BLaER1 treated with 17β-estradiol and CSF1 and Interleukin-3, amounts not matched to agents 10 nM and 100 nM (cell line): Measurements from ENCODE around the gene TRAPPC2B.

Experiments
- H3K27ac ChIP-seq, 11 experiments: shearing (Covaris generic); formaldehyde crosslinking; 2 replicates each; pipeline ENCODE4 v1.8.1; 2022
- H3K27me3 ChIP-seq, 11 experiments: shearing (Covaris generic); formaldehyde crosslinking; 2 replicates each; pipeline ENCODE4 v1.8.1; 2022
- H3K36me3 ChIP-seq, 11 experiments: shearing (Covaris generic); formaldehyde crosslinking; 2 replicates each; pipeline ENCODE4 v1.8.1; 2022
- H3K4me1 ChIP-seq, 10 experiments: shearing (Covaris generic); formaldehyde crosslinking; 2 replicates each; pipeline ENCODE4 v1.8.1; 2022
- H3K4me2 ChIP-seq, 11 experiments: shearing (Covaris generic); formaldehyde crosslinking; 2 replicates each; pipeline ENCODE4 v1.8.1; 2022
- H3K4me3 ChIP-seq, 10 experiments: shearing (Covaris generic); formaldehyde crosslinking; 2 replicates each; pipeline ENCODE4 v1.8.1; 2022
- H3K9ac ChIP-seq, 11 experiments: shearing (Covaris generic); formaldehyde crosslinking; 2 replicates each; pipeline ENCODE4 v1.8.1; 2022
- H3K9me3 ChIP-seq, 11 experiments: shearing (Covaris generic); formaldehyde crosslinking; replicated peaks in 1 of 11; 2 replicates each; pipeline ENCODE4 v1.8.1; 2022
- H4K20me1 ChIP-seq, 11 experiments: shearing (Covaris generic); formaldehyde crosslinking; 2 replicates each; pipeline ENCODE4 v1.8.1; 2022
- Cebpa-rat ChIP-seq, 11 experiments: shearing (Covaris generic); IDR thresholded peaks; 2 replicates each; pipeline ENCODE4 v1.8.1; 2022

Gene TRAPPC2B

GRCh38 chr19:57327993-57328392 lies 35.4 kb upstream of the TRAPPC2B start:
- Histone ChIP-seq H4K20me1 (peaks cover 6 to 80% (median 55%) of the 10 kb centered on the region in 11 experiments; a peak in 19 of 22 replicates), H3K4me1 (peaks cover 0 to 14% (median 7%) of the 10 kb centered on the region in 10 experiments; a peak in 11 of 20 replicates), H3K36me3 (peaks cover 75 to 100% (median 88%) of the 10 kb centered on the region in 11 experiments), H3K27ac (no peak overlapping the region), H3K9me3 (peaks cover 0 to 12% (median 0%) of the 10 kb centered on the region in 11 experiments; a peak in 2 of 22 replicates), H3K4me3 (no peak overlapping the region), H3K9ac (no peak overlapping the region), H3K27me3 (peaks cover 0 to 21% (median 11%) of the 10 kb centered on the region in 11 experiments; a peak in 10 of 22 replicates), H3K4me2 (no peak overlapping the region)
- no peak for TF ChIP-seq Cebpa-rat (IDR thresholded peaks at IDR 0.05)

- Histone ChIP-seq H3K4me2 (no peak overlapping the region), H3K36me3 (peaks cover 15 to 46% (median 27%) of the 10 kb centered on the region in 11 experiments), H3K4me1 (peaks cover 0 to 11% (median 9%) of the 10 kb centered on the region in 10 experiments; a peak in 10 of 20 replicates), H3K9ac (no peak overlapping the region), H3K9me3 (no peaks in the 10 kb centered on the region), H3K27me3 (no peaks in the 10 kb centered on the region), H3K27ac (no peak overlapping the region), H3K4me3 (no peak overlapping the region), H4K20me1 (peaks cover 0 to 22% (median 7%) of the 10 kb centered on the region in 11 experiments; a peak in 9 of 22 replicates)
- TF ChIP-seq Cebpa-rat (IDR thresholded peaks at IDR 0.05): no peak
Measured at GRCh38 chr19:57334191-57334590, 29.2 kb upstream of the TRAPPC2B start.

GRCh38 chr19:57338877-57339276 lies 24.5 kb upstream of the TRAPPC2B start:
- no peak for TF ChIP-seq Cebpa-rat (IDR thresholded peaks at IDR 0.05)
- no peak overlapping the region for H3K4me3 ChIP-seq
- H3K27me3 ChIP-seq: no peaks in the 10 kb centered on the region
- no peaks in the 10 kb centered on the region for H3K9me3 ChIP-seq
- peaks cover 0 to 11% (median 9%) of the 10 kb centered on the region in 10 experiments; a peak in 11 of 20 replicates for H3K4me1 ChIP-seq
- H3K27ac ChIP-seq: no peak overlapping the region
- 0 out of 22 replicates have a peak, but pooled peaks cover 0 to 4% (median 0%) of the 10 kb centered on the region in 11 experiments for H4K20me1 ChIP-seq
- peaks cover 0 to 5% (median 0%) of the 10 kb centered on the region in 11 experiments; a peak in 3 of 22 replicates for H3K36me3 ChIP-seq
- H3K4me2 ChIP-seq: peak overlapping the region in 4 of 11 experiments; percentile 4 to 47 (median 32); a peak in 6 of 22 replicates
- H3K9ac ChIP-seq: no peak overlapping the region

GRCh38 chr19:57342582-57342981 lies 20.8 kb upstream of the TRAPPC2B start:
- Histone ChIP-seq H3K4me1 (peaks cover 0 to 11% (median 9%) of the 10 kb centered on the region in 10 experiments; a peak in 11 of 20 replicates), H4K20me1 (no peaks in the 10 kb centered on the region), H3K4me3 (no peak overlapping the region), H3K36me3 (no peaks in the 10 kb centered on the region), H3K9me3 (no peaks in the 10 kb centered on the region), H3K27ac (no peak overlapping the region), H3K4me2 (no peak overlapping the region), H3K9ac (no peak overlapping the region), H3K27me3 (no peaks in the 10 kb centered on the region)
- TF ChIP-seq Cebpa-rat (IDR thresholded peaks at IDR 0.05): no peak

GRCh38 chr19:57348136-57348535 lies 15.2 kb upstream of the TRAPPC2B start:
- no peaks in the 10 kb centered on the region for H3K27me3 ChIP-seq
- H3K4me3 ChIP-seq: no peak overlapping the region
- H3K27ac ChIP-seq: no peak overlapping the region
- H3K9ac ChIP-seq: no peak overlapping the region
- H3K36me3 ChIP-seq: peaks cover 3 to 8% (median 5%) of the 10 kb centered on the region in 11 experiments; a peak in 14 of 22 replicates
- H3K4me1 ChIP-seq: peaks cover 14 to 23% (median 20%) of the 10 kb centered on the region in 10 experiments
- TF ChIP-seq Cebpa-rat (IDR thresholded peaks at IDR 0.05): no peak
- no peak overlapping the region for H3K4me2 ChIP-seq
- peaks cover 0 to 8% (median 0%) of the 10 kb centered on the region in 11 experiments; a peak in 3 of 22 replicates for H4K20me1 ChIP-seq
- H3K9me3 ChIP-seq: no peaks in the 10 kb centered on the region

GRCh38 chr19:57350877-57351805 lies 12.2 kb upstream of the TRAPPC2B start, which contains the start of gene ZNF304:
Gene ZNF304, plus strand, starts transcription at chr19:57351271. Its CDS starts 394 bp downstream, at chr19:57351665.
- Histone ChIP-seq H3K4me1 (peaks cover 20 to 28% (median 25%) of the 10 kb centered on the region in 10 experiments), H3K36me3 (peaks cover 30 to 37% (median 35%) of the 10 kb centered on the region in 11 experiments), H3K4me3 (peak within 1 kb of the TSS; percentile 82 to 98 (median 92)), H4K20me1 (peaks cover 0 to 36% (median 0%) of the 10 kb centered on the region in 11 experiments; a peak in 6 of 22 replicates), H3K27ac (peak within 1 kb of the TSS; percentile 67 to 81 (median 75)), H3K4me2 (peak within 1 kb of the TSS; percentile 90 to 99 (median 98)), H3K9ac (peak within 1 kb of the TSS; percentile 83 to 94 (median 90)), H3K9me3 (no peaks in the 10 kb centered on the region), H3K27me3 (no peaks in the 10 kb centered on the region)
- TF ChIP-seq Cebpa-rat (IDR thresholded peaks at IDR 0.05): no peak

- peak overlapping the region; percentile 90 to 99 (median 98) for H3K4me2 ChIP-seq
- no peak for TF ChIP-seq Cebpa-rat (IDR thresholded peaks at IDR 0.05)
- peak overlapping the region; percentile 67 to 81 (median 75); a peak in 21 of 22 replicates for H3K27ac ChIP-seq
- peaks cover 37 to 44% (median 42%) of the 10 kb centered on the region in 11 experiments for H3K36me3 ChIP-seq
- H4K20me1 ChIP-seq: peaks cover 0 to 36% (median 0%) of the 10 kb centered on the region in 11 experiments; a peak in 6 of 22 replicates
- peak overlapping the region; percentile 83 to 94 (median 90) for H3K9ac ChIP-seq
- peaks cover 20 to 28% (median 25%) of the 10 kb centered on the region in 10 experiments for H3K4me1 ChIP-seq
- H3K9me3 ChIP-seq: no peaks in the 10 kb centered on the region
- no peaks in the 10 kb centered on the region for H3K27me3 ChIP-seq
- H3K4me3 ChIP-seq: peak overlapping the region; percentile 82 to 98 (median 92)
Measured at GRCh38 chr19:57351867-57352266, 11.5 kb upstream of the TRAPPC2B start.

GRCh38 chr19:57355916-57356315 lies 7.4 kb upstream of the TRAPPC2B start:
- Histone ChIP-seq H3K4me1 (peaks cover 15 to 22% (median 20%) of the 10 kb centered on the region in 10 experiments), H3K36me3 (peaks cover 63 to 76% (median 70%) of the 10 kb centered on the region in 11 experiments), H3K27me3 (no peaks in the 10 kb centered on the region), H3K27ac (no peak overlapping the region), H3K9ac (no peak overlapping the region), H3K9me3 (no peaks in the 10 kb centered on the region), H4K20me1 (peaks cover 0 to 46% (median 0%) of the 10 kb centered on the region in 11 experiments; a peak in 6 of 22 replicates), H3K4me2 (no peak overlapping the region), H3K4me3 (no peak overlapping the region)
- no peak for TF ChIP-seq Cebpa-rat (IDR thresholded peaks at IDR 0.05)

GRCh38 chr19:57357406-57357805 lies 5.9 kb upstream of the TRAPPC2B start:
- Histone ChIP-seq H3K4me3 (no peak overlapping the region), H3K4me1 (peaks cover 9 to 14% (median 13%) of the 10 kb centered on the region in 10 experiments), H3K4me2 (no peak overlapping the region), H3K9ac (no peak overlapping the region), H4K20me1 (peaks cover 0 to 42% (median 0%) of the 10 kb centered on the region in 11 experiments; a peak in 6 of 22 replicates), H3K27me3 (no peaks in the 10 kb centered on the region), H3K27ac (no peak overlapping the region), H3K9me3 (no peaks in the 10 kb centered on the region), H3K36me3 (peaks cover 63 to 76% (median 70%) of the 10 kb centered on the region in 11 experiments)
- no peak for TF ChIP-seq Cebpa-rat (IDR thresholded peaks at IDR 0.05)
